ENCODE data around the gene TRAPPC2L. TPM values are rescaled to one million over a fixed set of nuclear protein-coding genes. Genes with fewer than 3 reads are reported as not detected.

The TRAPPC2L gene
- total RNA-seq, 1 donor: 43.1 TPM

- no peak for DNase-seq (ENCODE audit: insufficient read length, low spot score, missing footprints)
- Histone ChIP-seq H3K9me3 (ENCODE audit: low read depth, low read length) (no peaks in the 10 kb centered on the region), H2AFZ (ENCODE audit: low read length) (no peak overlapping the region), H3K27me3 (ENCODE audit: insufficient read depth, low read length) (no peaks in the 10 kb centered on the region), H3K4me1 (ENCODE audit: insufficient read depth, low read length) (no peaks in the 10 kb centered on the region), H3K79me2 (ENCODE audit: insufficient read depth, low read length) (no peaks in the 10 kb centered on the region), H3K4me2 (ENCODE audit: insufficient read depth, low read length) (no peak overlapping the region), H3K27ac (ENCODE audit: low read depth, low read length) (no peak overlapping the region), H3K4me3 (ENCODE audit: insufficient read depth, low read length) (no peak overlapping the region), H3K36me3 (ENCODE audit: insufficient read depth, low read length) (peaks cover 13% of the 10 kb centered on the region), H4K20me1 (ENCODE audit: insufficient read depth, low read length) (no peaks in the 10 kb centered on the region)
- no peak for TF ChIP-seq CTCF (IDR thresholded peaks at IDR 0.05; ENCODE audit: extremely low read depth, low read depth, low read length)
These were observed 20.1 kb upstream of the TRAPPC2L start for GRCh38 chr16:88836791-88837190.

- Histone ChIP-seq H3K9me3 (ENCODE audit: low read depth, low read length) (no peaks in the 10 kb centered on the region), H3K4me3 (ENCODE audit: insufficient read depth, low read length) (no peak overlapping the region), H2AFZ (ENCODE audit: low read length) (no peak overlapping the region), H3K4me1 (ENCODE audit: insufficient read depth, low read length) (no peaks in the 10 kb centered on the region), H3K27me3 (ENCODE audit: insufficient read depth, low read length) (no peaks in the 10 kb centered on the region), H3K4me2 (ENCODE audit: insufficient read depth, low read length) (no peak overlapping the region), H4K20me1 (ENCODE audit: insufficient read depth, low read length) (no peaks in the 10 kb centered on the region), H3K27ac (ENCODE audit: low read depth, low read length) (no peak overlapping the region), H3K36me3 (ENCODE audit: insufficient read depth, low read length) (peaks cover 13% of the 10 kb centered on the region), H3K79me2 (ENCODE audit: insufficient read depth, low read length) (no peaks in the 10 kb centered on the region)
- no peak for TF ChIP-seq CTCF (IDR thresholded peaks at IDR 0.05; ENCODE audit: extremely low read depth, low read depth, low read length)
- DNase-seq (ENCODE audit: insufficient read length, low spot score, missing footprints): no peak
These were observed 19.1 kb upstream of the TRAPPC2L start for GRCh38 chr16:88837806-88838205.

DNA sequence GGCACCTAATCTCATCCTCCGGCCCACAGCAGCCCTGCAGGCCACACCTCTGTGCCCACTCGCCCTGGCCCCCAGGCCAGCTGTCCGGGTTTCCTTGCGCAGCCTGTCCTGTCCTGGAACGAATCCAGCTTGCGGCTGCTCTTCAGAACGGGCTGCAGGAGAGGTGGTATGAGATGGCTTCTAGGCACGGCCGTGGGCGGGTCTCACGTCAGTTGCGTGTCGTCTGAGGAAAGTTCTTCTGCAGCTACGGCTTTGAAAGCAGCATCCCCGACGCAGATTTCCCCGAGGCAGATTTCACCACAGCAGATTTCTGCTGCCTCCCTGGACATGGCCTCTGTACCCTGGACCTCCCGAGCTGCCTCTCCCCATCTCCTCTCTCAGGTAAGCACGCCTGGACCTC, 18.4 kb upstream of the TRAPPC2L start:
- Histone ChIP-seq H3K4me3 (ENCODE audit: insufficient read depth, low read length) (no peak overlapping the region), H3K27ac (ENCODE audit: low read depth, low read length) (no peak overlapping the region), H2AFZ (ENCODE audit: low read length) (no peak overlapping the region), H3K4me1 (ENCODE audit: insufficient read depth, low read length) (no peaks in the 10 kb centered on the region), H4K20me1 (ENCODE audit: insufficient read depth, low read length) (no peaks in the 10 kb centered on the region), H3K36me3 (ENCODE audit: insufficient read depth, low read length) (peaks cover 13% of the 10 kb centered on the region), H3K9me3 (ENCODE audit: low read depth, low read length) (no peaks in the 10 kb centered on the region), H3K79me2 (ENCODE audit: insufficient read depth, low read length) (no peaks in the 10 kb centered on the region), H3K4me2 (ENCODE audit: insufficient read depth, low read length) (no peak overlapping the region), H3K27me3 (ENCODE audit: insufficient read depth, low read length) (no peaks in the 10 kb centered on the region)
- DNase-seq (ENCODE audit: insufficient read length, low spot score, missing footprints): no peak
- TF ChIP-seq CTCF (IDR thresholded peaks at IDR 0.05; ENCODE audit: extremely low read depth, low read depth, low read length): no peak

DNA sequence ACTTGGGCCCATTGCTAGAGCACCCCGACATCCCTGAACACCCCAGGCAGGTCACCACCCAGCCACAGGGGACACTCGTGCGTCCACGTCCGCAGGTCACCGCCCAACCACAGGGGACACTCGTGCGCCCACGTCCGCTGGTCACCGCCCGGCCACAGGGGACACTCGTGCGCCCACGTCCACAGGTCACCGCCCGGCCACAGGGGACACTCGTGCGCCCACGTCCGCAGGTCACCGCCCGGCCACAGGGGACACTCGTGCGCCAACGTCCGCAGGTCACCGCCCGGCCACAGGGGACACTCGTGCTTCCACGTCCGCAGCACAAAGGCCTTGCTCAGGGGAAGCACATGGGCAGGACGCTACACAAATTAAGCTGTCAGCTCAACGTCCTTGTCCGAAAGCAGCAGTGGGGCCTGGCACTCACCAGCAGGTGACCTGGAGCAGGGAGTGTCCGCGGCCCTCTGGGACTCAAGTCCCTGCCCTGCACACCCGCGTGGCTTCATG, 17.8 kb upstream of the TRAPPC2L start:
- Histone ChIP-seq H3K9me3 (ENCODE audit: low read depth, low read length) (no peaks in the 10 kb centered on the region), H3K4me1 (ENCODE audit: insufficient read depth, low read length) (no peaks in the 10 kb centered on the region), H3K4me2 (ENCODE audit: insufficient read depth, low read length) (no peak overlapping the region), H3K27me3 (ENCODE audit: insufficient read depth, low read length) (no peaks in the 10 kb centered on the region), H4K20me1 (ENCODE audit: insufficient read depth, low read length) (no peaks in the 10 kb centered on the region), H3K4me3 (ENCODE audit: insufficient read depth, low read length) (no peak overlapping the region), H3K27ac (ENCODE audit: low read depth, low read length) (no peak overlapping the region), H3K79me2 (ENCODE audit: insufficient read depth, low read length) (no peaks in the 10 kb centered on the region), H2AFZ (ENCODE audit: low read length) (no peak overlapping the region), H3K36me3 (ENCODE audit: insufficient read depth, low read length) (peaks cover 13% of the 10 kb centered on the region)
- no peak for DNase-seq (ENCODE audit: insufficient read length, low spot score, missing footprints)
- TF ChIP-seq CTCF (IDR thresholded peaks at IDR 0.05; ENCODE audit: extremely low read depth, low read depth, low read length): peak; percentile 6

Measured in osteoblast (primary cell).